IPS-NIHi11 (cell line): ENCODE measurements around the gene UPK3BL1.
A peak's percentile ranks its signal among the peaks of the same experiment; 100 is the strongest.
"Not testable (repeated sequence)": the region's sequence is repeated elsewhere in the genome, so short reads cannot be mapped to it uniquely, and the experiment has no call there.

Experiments
- DNase-seq: peaks from one replicate; pipeline ENCODE4 v3.0.0; 2012; ENCODE audit warnings: mixed read lengths, low spot score

The UPK3BL1 gene, protein sequence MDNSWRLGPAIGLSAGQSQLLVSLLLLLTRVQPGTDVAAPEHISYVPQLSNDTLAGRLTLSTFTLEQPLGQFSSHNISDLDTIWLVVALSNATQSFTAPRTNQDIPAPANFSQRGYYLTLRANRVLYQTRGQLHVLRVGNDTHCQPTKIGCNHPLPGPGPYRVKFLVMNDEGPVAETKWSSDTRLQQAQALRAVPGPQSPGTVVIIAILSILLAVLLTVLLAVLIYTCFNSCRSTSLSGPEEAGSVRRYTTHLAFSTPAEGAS

DNA sequence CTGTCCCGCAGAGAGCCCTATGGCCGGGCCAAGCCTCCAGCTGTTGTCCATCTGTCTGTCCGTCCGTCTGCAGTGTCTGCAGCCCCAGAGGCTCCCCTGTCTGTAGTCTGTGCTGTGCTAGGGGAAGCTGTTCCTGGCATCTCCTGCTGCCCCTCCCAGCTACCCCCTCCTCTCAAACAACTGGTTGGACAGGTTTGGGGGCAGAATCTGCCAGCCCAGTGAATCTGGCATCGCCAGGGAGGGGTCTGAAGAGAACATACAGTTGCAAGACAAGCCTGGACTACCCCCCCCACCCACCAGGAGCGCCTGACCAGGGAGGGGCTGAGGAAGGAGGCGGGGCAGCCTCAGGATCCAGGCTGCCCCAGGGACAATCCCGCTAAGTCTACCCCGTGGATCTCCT lies at the start of gene UPK3BL1:
TSS of gene UPK3BL1 (minus strand) at position 101 of the 400 bp plus-strand sequence. CDS start at position 51, 50 bp downstream.
- DNase-seq, result not testable (repeated sequence)

DNA sequence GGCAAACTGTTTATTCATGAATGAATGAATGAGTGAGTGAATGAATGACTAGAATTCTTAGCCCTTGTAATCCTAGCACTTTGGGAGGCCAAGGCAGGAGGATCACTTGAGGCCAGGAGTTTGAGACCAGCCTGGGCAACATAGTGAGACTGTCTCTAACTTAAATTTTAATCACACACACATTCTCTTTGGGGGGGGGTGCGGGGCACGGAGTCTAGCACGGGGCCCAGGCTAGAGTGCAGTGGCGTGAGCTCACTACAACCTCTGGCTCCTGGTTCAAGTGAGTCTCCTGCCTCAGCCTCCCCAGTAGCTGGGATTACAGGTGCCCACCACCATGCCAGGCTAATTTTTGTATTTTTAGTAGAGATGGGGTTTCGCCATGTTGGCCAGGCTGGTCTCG lies 48.0 kb upstream of the UPK3BL1 start:
- not testable (repeated sequence) for DNase-seq

DNA sequence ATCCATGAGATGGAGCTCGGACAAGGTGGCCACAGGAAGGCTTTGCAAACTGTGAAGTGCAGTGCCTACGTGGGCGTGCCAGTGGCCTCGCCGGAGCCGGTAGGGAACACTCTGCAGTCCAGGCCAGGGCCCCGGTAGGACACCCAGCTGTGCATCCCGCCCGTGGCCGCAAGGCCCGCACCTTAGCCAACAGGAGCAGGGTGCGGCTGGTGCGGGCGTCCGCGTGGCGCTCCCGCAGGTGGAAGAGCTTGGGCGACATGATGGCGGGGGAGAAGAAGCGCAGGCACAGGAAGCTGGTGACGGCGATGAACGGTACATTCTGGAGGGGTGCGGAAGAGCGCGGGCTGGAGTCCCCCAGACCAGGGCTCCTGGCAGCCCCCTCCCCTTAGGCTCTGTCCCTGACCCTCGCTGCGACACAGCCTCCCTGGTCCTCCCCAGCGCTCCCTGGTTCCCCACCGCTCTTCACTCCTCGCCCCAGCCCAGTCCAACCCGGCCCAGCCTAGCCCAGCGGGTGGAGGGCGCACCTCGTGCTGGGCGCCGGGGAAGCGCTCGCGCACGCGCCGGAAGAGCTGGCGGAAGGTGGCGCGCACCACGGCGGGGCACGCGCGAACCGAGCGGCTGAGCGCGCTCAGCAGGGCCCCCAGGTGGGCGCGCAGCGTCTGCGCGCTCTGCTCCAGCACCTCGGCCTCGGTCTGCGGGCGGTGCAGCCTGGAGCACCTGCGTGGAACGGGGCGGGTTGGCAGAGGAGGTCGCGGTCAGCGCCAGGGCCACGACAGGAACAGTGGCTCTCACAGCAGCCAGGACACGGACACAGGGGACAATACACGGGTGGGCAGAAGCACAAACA lies 47.1 kb upstream of the UPK3BL1 start:
- DNase-seq, result not testable (repeated sequence)

DNA sequence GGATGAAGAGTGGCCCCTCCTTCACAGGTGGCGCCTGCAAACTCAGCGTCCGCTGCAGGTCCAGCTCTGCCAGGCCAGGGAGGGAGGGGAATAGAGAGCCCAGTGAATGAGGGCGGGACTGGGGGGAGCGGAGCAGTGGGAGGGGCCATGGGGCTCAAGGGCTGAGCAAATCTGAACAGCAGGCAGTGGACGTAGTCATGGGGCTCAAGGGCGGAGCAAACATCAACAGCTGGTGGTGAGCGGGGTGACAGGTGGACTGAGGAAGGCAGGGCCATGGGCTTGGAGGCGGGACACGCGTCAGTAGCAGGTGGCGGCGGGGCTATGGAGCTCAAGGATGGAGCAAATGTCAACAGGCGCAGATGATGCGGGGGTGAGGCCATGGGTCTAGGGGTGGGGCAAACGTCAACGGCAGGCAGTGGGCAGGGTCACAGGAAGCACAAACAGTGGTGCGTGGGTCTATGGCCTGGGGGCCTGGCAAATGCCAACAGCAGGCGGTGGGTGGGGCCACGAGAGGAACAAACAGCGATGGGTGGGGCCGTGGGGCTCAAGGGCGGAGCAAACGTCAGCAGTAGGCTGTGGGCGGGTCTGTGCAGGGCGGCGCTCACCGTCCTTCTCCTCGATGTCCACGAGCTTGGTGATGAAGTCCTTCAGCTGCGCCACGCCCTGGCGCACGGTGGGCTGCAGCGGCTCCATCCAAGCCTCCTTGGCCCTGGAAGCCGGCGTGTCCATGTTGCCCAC lies 45.9 kb upstream of the UPK3BL1 start:
- DNase-seq, result not testable (repeated sequence)

DNA sequence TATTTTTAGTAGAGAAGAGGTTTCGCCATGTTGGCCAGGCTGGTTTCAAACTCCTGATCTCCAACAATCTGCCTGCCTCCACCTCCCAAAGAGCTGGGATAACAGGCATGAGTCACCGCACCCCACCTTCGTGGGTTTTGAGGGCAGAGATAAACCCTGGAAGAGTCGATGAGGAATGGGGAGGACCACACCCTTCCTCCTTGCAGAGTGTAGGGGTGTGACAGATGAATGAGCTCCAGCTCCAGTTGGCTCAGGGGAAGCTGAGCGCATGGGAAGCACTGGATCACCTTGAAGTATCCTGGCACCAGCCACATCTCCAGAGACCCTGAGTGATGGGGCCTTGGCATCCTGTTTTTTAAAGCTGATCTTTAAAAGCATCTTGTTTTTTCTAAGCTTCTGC lies 40.0 kb upstream of the UPK3BL1 start:
- DNase-seq, result not testable (repeated sequence)

DNA sequence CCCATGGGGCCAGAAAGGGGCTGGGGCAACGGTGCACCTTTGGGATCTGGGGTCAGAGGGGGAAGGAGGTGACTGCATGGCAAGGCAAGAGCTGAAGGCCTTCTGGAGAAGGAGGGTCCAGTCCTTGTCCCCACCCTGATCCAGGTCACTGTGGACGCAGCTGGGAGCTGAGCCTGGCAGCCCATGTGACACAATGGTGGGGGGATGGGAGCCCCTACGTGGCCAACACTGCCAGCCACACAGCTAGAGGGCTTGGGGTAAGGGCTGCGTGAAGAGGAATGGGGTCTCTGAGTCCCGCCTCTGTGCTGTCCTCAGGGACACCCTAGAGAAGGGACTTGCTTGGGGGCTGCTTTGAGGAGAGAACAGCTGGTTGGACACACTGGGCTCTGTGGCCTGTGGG lies 38.2 kb upstream of the UPK3BL1 start:
- DNase-seq, result not testable (repeated sequence)

DNA sequence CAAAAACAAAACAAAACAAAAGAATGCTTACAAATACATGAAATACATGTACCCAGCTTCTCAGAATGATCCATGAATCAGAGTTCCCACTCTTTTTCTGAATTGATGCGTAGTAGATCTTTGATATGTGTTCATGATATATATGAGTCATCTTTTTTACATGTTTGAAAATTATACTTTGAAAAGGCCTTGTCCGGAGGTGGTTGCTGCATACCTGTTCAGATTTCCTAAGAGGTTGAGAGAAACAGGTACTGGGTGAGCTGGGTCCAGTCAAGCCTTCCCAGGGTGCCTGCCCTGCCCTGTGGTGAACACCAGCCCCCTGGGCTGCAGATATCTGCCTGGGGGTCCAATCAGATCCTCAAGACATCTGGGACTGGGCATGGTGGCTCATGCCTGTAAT lies 33.0 kb upstream of the UPK3BL1 start:
- not testable (repeated sequence) for DNase-seq

DNA sequence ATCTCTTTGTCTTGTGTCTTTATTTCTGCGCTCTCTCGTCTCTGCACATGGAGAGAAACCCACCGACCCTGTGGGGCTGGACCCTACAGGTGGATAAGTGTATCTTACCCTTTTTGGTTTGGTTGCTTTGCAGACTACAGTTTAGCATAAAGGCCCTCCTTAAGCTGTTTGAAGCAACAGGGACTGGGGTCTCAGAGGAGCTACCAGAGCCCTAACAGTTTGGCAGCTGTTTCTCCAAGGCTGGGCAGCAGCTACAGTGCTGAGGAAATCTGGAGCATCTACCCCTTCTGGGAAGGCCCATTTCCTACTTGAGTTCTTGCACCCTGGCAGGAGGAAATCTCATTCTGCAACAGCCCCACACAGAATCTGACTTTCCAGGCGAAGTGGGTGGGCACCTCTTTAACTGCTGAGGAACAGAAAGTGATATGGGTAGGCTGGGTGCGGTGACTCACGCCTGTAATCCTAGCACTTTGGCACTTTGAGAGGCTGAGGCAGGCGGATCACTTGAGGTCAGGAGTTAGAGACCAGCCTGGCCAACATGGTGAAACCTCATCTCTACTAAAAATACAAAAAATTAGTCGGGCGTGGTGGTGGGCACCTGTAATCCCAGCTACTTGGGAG lies 31.0 kb upstream of the UPK3BL1 start:
- not testable (repeated sequence) for DNase-seq

DNA sequence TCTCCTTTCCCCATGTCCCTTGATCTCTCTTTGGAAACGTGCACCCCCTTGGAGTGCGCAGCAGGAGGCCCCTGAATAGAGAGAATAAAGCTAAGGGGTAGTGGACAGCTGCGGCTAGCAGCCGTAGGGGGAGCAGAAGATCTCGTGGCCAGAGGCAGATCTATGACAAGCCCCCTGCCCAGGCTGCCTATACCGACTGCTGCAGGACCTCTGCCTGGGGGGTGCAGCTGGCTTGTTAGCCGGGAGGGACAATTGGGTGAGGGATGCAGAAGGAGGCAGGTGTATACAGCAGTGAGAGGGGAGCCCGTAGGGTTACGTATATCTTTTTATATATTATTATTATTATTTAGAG lies 29.3 kb upstream of the UPK3BL1 start:
- not testable (repeated sequence) for DNase-seq

DNA sequence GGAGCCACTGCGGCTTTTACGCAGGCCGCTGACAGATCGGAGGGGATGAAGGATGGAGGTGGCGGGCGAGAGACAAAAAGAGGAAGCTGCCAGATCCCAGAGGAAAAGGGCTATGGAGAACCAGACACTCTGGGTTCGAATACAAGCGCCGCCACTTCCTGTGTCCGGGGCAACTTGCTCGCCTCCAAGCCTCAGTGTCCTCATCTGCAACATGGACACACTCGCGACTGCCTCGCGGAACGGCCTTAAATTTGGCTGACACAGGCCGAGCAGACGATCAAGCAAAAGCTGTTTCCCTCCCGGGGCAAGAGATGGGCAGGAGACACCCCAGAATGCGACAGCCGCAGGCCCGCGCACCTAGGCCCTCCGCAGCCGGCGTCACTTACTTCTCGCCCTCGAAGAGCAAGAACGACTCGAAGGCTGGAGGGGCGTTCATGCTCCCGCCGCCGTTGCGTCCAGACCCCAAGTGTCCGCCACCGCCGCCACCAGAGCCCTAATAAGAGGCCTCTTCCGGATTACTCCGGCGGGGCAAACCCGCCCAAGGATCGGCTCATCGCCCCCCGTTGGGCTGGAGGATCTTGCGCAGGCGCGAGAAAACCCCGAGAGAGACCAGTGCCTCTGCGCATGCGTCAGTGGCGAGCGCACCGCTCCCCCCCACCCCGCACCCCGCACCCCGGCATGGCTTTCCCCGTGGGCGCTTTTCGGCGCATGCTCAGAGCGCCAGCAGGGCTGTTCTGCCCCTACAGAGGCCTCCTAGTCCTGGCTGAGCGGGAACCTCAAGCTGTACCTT lies 28.8 kb upstream of the UPK3BL1 start, which contains the start of gene POLR2J2:
TSS of gene POLR2J2 (minus strand) at position 498 of the 790 bp plus-strand sequence. CDS start at position 436, 62 bp downstream.
- DNase-seq, result peak; percentile 5

DNA sequence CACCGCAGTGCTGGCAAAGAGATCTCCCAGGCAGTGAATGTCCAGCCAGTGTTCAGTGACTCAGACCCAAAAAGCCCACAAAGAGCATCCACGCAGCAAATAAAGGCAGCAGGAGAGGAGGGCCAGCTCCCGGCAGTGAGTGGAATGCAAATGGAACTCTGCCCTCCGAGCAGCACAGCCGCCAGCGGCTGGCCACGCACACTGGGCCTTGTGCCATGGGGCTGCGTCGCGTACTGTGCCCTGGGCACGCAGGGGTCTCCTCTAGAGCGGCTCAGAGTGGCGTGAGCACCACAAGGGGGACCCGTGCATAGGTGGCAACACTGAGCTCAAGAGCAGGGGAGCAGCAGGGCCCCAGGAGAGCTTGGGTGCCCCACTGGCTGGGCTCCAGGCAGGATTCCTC lies 24.9 kb upstream of the UPK3BL1 start:
- DNase-seq, result not testable (repeated sequence)

DNA sequence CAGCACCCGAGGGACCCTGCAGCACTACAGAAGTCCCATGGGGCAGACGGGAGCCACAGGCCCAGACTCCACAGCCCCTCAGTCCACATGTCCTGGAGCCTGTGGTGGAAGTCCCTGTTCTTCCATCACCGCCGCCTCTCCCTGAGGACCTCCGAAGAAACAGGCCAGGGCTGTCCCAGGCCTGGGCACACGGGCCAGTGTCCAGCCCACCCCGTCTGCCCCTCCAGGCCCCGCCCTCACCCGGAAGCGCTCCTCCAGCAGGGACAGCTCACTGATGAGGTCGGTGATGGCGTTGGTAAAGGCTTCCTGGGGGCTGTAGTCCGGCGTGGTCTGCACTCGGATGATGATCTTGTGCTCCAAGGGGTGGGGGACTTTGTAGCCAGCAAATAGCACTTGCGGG lies 24.3 kb upstream of the UPK3BL1 start:
- DNase-seq, result not testable (repeated sequence)

DNA sequence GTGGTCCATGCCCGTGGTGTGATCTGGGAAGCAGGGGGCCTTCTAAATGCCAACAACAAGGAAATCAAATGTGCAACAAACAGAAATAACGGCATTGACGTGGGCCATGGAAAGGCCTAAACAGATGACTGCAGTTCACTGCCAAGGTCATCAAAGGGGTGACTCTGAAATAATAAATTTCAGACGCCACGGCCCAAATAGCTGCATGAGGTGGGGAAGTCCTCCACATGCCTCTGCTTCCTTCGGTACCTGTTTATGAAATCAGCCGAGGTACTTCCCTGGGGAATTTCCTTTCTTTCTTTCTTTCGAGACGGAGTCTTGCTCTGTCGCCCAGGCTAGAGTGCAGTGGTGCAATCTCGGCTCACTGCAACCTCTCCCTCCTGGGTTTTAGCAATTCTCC lies 22.2 kb upstream of the UPK3BL1 start:
- not testable (repeated sequence) for DNase-seq

DNA sequence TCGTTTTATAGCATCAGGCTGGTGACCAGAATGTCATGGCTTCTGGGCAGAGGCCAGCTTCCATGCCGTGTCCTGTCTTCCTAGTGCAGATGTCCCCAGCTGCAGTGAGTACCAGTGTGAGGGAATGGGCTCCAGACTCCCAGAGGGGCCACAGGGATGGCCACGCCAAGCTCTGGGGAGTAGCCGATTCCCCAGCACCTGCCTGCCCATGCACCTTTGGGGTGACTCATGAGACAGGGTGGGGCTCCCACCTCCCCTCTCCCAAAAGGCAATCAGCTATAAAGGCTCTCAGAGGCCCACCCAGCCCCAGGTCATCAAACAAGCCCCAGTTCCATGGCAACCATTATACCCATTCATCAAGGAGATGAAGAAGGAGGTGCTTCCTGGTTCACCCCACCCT lies 7.3 kb upstream of the UPK3BL1 start, which contains the start of gene SPDYE2B:
TSS of gene SPDYE2B (plus strand) at position 396 of the 400 bp plus-strand sequence. CDS start 2,030 bp downstream, outside the sequence.
- not testable (repeated sequence) for DNase-seq

DNA sequence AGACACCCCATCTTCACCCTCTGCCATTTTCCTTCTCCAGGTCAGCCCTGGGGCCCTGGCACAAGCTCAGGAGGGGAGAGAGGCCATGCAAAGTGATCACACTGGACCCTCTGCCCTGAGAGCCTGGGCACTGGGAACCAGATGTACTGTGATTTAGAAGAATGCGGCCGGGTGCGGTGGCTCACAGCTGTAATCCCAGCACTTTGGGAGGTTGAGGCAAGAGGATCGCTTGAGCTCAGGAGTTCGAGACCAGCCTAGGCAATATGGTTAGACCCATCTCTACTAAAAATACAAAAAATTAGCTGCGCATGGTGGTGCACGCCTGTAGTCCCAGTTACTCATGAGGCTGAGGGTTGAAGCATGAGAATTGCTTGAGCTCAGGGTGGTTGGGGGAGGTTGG lies 5.2 kb upstream of the UPK3BL1 start:
- DNase-seq, result not testable (repeated sequence)

DNA sequence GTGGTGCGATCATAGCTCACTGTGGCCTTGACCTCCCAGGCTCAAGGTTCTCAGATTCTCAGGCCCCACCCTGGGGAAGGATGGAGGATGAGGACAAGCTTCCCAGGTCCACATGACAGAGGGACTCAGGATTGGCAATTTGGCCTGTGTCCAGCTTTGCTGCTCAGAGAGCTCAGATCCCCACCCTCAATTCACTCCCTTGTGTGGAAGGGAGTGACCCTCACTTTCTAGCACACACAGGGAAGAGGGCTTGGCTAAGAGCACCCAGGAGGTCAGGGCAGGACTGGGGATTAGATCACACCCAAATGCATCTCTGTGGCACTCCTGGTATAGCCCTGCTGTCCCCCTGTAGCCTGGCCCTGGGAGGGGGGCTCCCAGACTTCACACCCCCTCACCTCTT lies 813 bp upstream of the UPK3BL1 start:
- not testable (repeated sequence) for DNase-seq

DNA sequence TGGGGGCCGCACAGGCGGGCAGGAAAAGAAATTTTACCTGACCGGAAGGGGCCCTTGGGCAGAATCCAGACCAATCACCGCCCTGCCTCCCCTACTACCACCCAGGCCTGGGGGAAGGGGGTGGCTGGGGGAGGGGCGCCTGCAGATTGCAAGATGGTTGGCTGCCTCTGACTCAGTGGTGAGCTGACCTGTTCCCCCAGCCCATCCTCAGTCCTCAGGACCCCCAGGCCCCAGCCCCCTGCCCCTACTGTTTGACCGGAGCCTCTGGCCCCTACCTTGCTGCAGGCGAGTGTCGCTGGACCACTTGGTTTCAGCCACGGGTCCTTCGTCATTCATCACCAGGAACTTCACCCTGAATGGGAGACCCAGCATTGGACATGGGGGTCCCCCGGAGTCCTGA lies 3.7 kb downstream of the UPK3BL1 start:
- not testable (repeated sequence) for DNase-seq

DNA sequence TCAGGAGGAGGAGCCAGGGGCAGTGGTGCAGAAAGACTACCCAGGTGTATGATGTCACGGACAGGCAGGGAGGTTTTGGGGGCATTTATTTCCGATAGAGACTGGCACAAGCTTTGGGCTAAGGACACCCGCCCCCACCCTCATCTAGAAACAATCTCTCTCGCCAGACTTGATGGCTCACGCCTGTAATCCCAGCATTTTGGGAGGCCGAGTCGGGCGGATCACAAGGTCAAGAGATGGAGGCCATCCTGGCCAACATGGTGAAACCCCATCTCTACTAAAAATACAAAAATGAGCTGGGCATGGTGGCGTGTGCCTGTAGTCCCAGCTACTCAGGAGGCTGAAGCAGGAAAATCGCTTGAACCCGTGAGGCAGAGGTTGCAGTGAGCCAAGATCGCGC lies 5.6 kb downstream of the UPK3BL1 start:
- DNase-seq, result not testable (repeated sequence)

DNA sequence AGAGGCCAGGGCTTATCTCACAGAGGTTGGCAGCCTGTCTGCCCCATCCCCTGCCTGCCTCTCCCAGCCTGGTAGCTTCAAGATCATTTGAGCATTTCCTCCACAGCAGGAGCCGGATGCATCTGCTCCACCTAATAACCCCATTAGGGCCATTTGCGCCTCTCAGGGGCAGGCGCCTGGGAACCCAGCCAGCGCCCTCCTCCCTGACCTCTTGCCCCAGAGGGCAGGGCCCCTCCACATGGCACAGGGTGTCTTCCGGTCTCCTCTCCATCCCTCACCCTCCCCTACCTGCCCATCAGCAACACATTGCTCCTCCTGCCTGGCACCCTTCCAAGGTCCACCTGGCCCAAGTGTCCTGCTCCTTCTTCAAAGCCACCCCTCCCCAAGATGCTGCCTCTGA lies 7.2 kb downstream of the UPK3BL1 start:
- DNase-seq, result not testable (repeated sequence)

DNA sequence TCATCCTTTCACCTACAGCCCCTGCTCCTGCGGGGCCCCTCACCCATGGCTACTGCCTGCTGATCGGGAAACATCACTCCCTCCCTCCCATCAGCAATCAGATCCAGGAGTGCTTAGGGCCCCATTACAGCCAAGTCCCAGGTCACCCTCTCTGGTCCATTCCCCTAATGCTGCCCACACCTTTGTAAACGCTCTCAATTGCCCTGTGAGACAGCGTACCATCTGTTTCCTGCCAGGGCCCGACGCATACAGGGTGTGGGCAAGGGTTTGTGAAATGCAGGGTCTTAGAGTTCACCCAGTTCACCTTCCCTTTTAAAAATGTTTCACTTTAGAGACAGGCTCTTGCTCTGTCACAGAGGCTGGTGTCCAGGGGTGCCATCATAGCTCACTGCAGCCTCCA lies 8.3 kb downstream of the UPK3BL1 start:
- DNase-seq, result not testable (repeated sequence)

DNA sequence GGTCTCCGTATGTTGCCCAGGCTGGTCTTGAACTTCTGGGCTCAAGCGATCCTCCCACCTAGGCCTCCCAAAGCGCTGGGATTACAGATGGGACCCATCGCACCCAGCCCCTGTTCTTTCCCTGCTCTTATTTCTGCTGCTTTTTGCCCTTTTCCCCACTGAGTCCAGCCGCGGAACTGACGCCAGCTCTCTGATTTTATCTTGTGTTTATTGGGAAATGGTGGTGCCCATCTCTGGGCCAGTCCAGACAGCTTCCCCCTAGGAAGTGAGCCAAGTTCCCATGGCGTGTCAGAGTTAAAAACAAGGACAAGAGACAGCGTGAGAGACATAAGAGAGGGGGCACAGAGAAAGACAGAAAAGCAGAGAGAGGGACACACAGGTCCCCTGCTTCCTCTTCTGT lies 12.0 kb downstream of the UPK3BL1 start:
- DNase-seq, result not testable (repeated sequence)
